GM12864 (cell line): ENCODE measurements around the gene NCCRP1.

Experiments used
- DNase-seq: peaks from one replicate; pipeline ENCODE4 v3.0.0-alpha.2; 2011; ENCODE audit warnings: low read depth
- H3K4me3 ChIP-seq: 2 replicates; pipeline ENCODE4 v1.5.1; 2011; ENCODE audit warnings: mild to moderate bottlenecking, low read depth, low read length, control low read depth
- TF ChIP-seq, protein P1 (sequence below): IDR thresholded peaks from 2 replicates; pipeline ENCODE4 v1.5.1; 2011; ENCODE audit warnings: low read depth, mild to moderate bottlenecking, moderate library complexity, low read length, control low read depth, inconsistent platforms; ENCODE audit errors: missing control alignments

NCCRP1 gene

DNA sequence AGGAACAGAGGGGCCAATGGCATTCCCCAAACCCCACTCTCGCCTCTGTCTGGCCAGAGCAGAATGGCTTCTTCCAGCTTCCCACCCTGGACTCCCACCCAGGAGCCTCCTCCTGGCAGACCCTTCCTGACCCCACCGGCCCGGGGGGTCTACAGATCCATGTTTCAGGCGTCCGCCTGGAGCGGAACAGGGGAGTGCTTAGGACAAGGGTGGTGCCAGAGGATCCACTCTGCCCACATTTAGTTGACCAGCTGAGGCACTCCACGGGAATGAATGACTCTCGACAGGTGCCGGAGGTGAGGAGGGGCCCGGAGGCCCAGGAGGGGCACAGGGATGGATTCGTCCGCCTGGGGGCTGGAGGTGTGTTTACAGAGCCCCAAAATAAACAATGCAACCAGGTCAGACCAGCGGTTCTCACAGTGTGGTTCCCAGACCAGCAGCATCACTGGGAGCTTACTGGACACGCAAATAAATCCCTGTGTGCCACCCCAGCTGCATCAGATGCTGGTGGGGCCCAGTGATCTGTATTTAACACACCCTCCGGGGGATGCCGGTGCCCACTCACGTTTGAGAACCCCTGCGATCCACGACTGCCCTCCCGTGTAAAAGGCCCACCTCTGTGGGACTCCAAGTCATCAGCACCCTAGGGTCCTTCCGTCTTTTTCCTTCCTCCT, 15.1 kb upstream of the NCCRP1 start:
- no peak for DNase-seq
- no peak overlapping the region for H3K4me3 ChIP-seq
- TF ChIP-seq, protein P1, sequence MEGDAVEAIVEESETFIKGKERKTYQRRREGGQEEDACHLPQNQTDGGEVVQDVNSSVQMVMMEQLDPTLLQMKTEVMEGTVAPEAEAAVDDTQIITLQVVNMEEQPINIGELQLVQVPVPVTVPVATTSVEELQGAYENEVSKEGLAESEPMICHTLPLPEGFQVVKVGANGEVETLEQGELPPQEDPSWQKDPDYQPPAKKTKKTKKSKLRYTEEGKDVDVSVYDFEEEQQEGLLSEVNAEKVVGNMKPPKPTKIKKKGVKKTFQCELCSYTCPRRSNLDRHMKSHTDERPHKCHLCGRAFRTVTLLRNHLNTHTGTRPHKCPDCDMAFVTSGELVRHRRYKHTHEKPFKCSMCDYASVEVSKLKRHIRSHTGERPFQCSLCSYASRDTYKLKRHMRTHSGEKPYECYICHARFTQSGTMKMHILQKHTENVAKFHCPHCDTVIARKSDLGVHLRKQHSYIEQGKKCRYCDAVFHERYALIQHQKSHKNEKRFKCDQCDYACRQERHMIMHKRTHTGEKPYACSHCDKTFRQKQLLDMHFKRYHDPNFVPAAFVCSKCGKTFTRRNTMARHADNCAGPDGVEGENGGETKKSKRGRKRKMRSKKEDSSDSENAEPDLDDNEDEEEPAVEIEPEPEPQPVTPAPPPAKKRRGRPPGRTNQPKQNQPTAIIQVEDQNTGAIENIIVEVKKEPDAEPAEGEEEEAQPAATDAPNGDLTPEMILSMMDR: no peak

- TF ChIP-seq, protein P1: no peak
- no peak for DNase-seq
- H3K4me3 ChIP-seq: no peak overlapping the region
These were observed 14.6 kb upstream of the NCCRP1 start for GRCh38 chr19:39182174-39182505.

GRCh38 chr19:39183104-39183503, 13.7 kb upstream of the NCCRP1 start:
- no peak for DNase-seq
- no peak overlapping the region for H3K4me3 ChIP-seq
- TF ChIP-seq, protein P1: no peak

- no peak for DNase-seq
- no peak overlapping the region for H3K4me3 ChIP-seq
- TF ChIP-seq, protein P1: no peak
These were observed 10.4 kb upstream of the NCCRP1 start for GRCh38 chr19:39186391-39186790.

DNA sequence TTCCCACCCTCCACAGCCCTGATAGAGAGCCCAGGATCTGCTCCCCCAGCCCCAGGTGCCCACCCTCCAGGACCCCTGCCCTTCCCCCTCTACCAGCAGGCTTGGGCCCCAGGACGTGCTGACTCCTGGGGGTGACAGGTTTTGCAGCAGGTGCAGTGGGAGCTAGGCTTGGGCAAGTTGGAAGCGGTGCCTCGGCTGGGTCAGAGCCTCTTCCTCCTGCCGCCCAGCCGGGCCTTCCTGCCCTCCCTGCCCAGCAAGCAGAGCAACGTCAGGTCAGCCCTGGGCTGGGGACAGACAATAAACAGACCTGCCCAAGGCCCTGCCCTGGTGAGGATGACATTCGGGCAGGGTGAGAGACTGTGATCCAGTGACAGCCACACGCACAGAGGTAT, 9.2 kb upstream of the NCCRP1 start:
- no peak for DNase-seq
- TF ChIP-seq, protein P1: no peak
- H3K4me3 ChIP-seq: no peak overlapping the region

DNA sequence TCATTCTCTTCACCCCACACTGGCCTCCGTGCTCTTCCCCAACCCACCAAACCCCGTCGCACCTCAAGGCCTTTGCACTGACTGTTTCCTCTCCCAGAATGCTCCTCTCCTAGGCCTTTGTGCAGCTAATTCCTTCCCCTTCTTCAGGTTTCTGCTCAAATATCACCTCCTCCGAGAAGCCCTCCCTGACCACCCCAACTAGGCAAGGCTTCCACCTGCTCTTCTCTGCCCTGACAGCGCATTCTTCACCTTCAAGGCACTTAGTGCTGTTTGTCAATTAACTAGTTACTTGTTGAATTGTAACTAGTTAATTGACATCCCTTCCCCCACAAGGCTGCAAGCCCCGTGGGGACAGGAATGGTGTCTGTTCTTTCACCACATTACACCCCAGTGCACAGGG, 7.8 kb upstream of the NCCRP1 start:
- no peak overlapping the region for H3K4me3 ChIP-seq
- TF ChIP-seq, protein P1: no peak
- no peak for DNase-seq

- TF ChIP-seq, protein P1: no peak
- no peak overlapping the region for H3K4me3 ChIP-seq
- DNase-seq: no peak
These were observed 6.0 kb upstream of the NCCRP1 start for GRCh38 chr19:39190768-39191167.
